ENCODE data around the gene PRUNE1.

PRUNE1 gene

GRCh38 chr1:150966011-150966410, 42.2 kb upstream of the PRUNE1 start:
- ATAC-seq, result no peak
- TF ChIP-seq POU6F1 (CRISPR knock-in tag; IDR thresholded peaks at IDR 0.05; ENCODE audit: borderline replicate concordance, low read depth) (no peak), ZNF565 (CRISPR knock-in tag; conservative IDR thresholded peaks at IDR 0.05; ENCODE audit: low read depth) (no peak), ZFP3 (CRISPR knock-in tag; IDR thresholded peaks at IDR 0.05) (no peak), CSDC2 (CRISPR knock-in tag; IDR thresholded peaks at IDR 0.05) (no peak), TSHZ2 (CRISPR knock-in tag; IDR thresholded peaks at IDR 0.05) (no peak), BACH2 (CRISPR knock-in tag; IDR thresholded peaks at IDR 0.05; ENCODE audit: borderline replicate concordance) (no peak)

GRCh38 chr1:150967936-150968335, 40.3 kb upstream of the PRUNE1 start:
- no peak for ATAC-seq
- no peak for TF ChIP-seq OSR1 (CRISPR knock-in tag; IDR thresholded peaks at IDR 0.05)
- TF ChIP-seq POU6F1 (CRISPR knock-in tag; IDR thresholded peaks at IDR 0.05; ENCODE audit: borderline replicate concordance, low read depth), result no peak
- no peak for TF ChIP-seq CSRNP3 (CRISPR knock-in tag; IDR thresholded peaks at IDR 0.05)
- no peak for TF ChIP-seq CSDC2 (CRISPR knock-in tag; IDR thresholded peaks at IDR 0.05)
- no peak for TF ChIP-seq ARNTL (CRISPR knock-in tag; IDR thresholded peaks at IDR 0.05; ENCODE audit: borderline replicate concordance, low read depth)
- TF ChIP-seq PATZ1 (CRISPR knock-in tag; IDR thresholded peaks at IDR 0.05; ENCODE audit: borderline replicate concordance), result no peak

GRCh38 chr1:150968491-150968890, 39.8 kb upstream of the PRUNE1 start:
- TF ChIP-seq CSRNP3 (CRISPR knock-in tag; IDR thresholded peaks at IDR 0.05) (no peak), SNAI2 (CRISPR knock-in tag; IDR thresholded peaks at IDR 0.05) (no peak), ZNF8 (CRISPR knock-in tag; IDR thresholded peaks at IDR 0.05) (no peak), BACH2 (CRISPR knock-in tag; IDR thresholded peaks at IDR 0.05; ENCODE audit: borderline replicate concordance) (no peak), CREB5 (CRISPR knock-in tag; IDR thresholded peaks at IDR 0.05; ENCODE audit: low read depth) (no peak), ISL1 (CRISPR knock-in tag; IDR thresholded peaks at IDR 0.05) (no peak), RARB (CRISPR knock-in tag; IDR thresholded peaks at IDR 0.05) (no peak), POU6F1 (CRISPR knock-in tag; IDR thresholded peaks at IDR 0.05; ENCODE audit: borderline replicate concordance, low read depth) (no peak), TCF4 (CRISPR knock-in tag; IDR thresholded peaks at IDR 0.05; ENCODE audit: borderline replicate concordance) (no peak), ARNTL (CRISPR knock-in tag; IDR thresholded peaks at IDR 0.05; ENCODE audit: borderline replicate concordance, low read depth) (no peak), ZFP3 (CRISPR knock-in tag; IDR thresholded peaks at IDR 0.05) (no peak)

More at GRCh38 chr1:150968491-150968890, 39.8 kb upstream of the PRUNE1 start:
- no peak for ATAC-seq

Measured in SK-N-SH treated with all-trans-retinoic acid at 6 μM for 48 hours (cell line).